ENCODE data around the gene B4GALT5. TPM values are rescaled to one million over a fixed set of nuclear protein-coding genes. Genes with fewer than 3 reads are reported as not detected.

The B4GALT5 gene
- total RNA-seq, 1 experiment from 2014 or later = 63.1 TPM

- intact Hi-C loops (cut with micrococcal nuclease; ENCODE audit: unreplicated experiment) = no loop called here
- DNase-seq = no peak
- H3K4me3 ChIP-seq = no peak overlapping the region
- no peaks in the 10 kb centered on the region for H3K9me2 ChIP-seq (ENCODE audit: insufficient read depth)
- H4K20me1 ChIP-seq (ENCODE audit: insufficient read depth) = no peaks in the 10 kb centered on the region
- peaks cover 27% of the 10 kb centered on the region for H3K4me1 ChIP-seq (replicated peaks; ENCODE audit: insufficient read depth)
- no peaks in the 10 kb centered on the region for H3K79me2 ChIP-seq (ENCODE audit: low read depth)
- no peak overlapping the region for H3K4me2 ChIP-seq
- no peak overlapping the region for H3K27ac ChIP-seq
- no peaks in the 10 kb centered on the region for H3K27me3 ChIP-seq (ENCODE audit: insufficient read depth, low read depth)
- H3K9me3 ChIP-seq (ENCODE audit: insufficient read depth, low read depth) = no peaks in the 10 kb centered on the region
- ChIA-PET CTCF (no interaction called here), POLR2A (ENCODE audit: unreplicated experiment) (no interaction called here)
- no TSS peak for BruUV-seq (replicated peaks)
- TF ChIP-seq CTCF (conservative IDR thresholded peaks at IDR 0.05) (no peak), EZH2 (IDR thresholded peaks at IDR 0.05; ENCODE audit: low read depth) (no peak)
- H3F3A ChIP-seq (ENCODE audit: insufficient read depth, low read depth) = peaks cover 14% of the 10 kb centered on the region; the same call in 1 of the 2 replicates
- no peaks in the 10 kb centered on the region for H3K36me3 ChIP-seq (ENCODE audit: low read depth)
- H2AFZ ChIP-seq = no peak overlapping the region
These were observed 42.6 kb upstream of the B4GALT5 start for GRCh38 chr20:49756241-49756640.

GRCh38 chr20:49754596-49754995, 40.9 kb upstream of the B4GALT5 start:
- intact Hi-C loops (cut with micrococcal nuclease; ENCODE audit: unreplicated experiment) = no loop called here
- no peak overlapping the region; the same call in 1 of the 2 replicates for H2AFZ ChIP-seq
- no peak for TF ChIP-seq EZH2 (IDR thresholded peaks at IDR 0.05; ENCODE audit: low read depth)
- no peak for TF ChIP-seq CTCF (conservative IDR thresholded peaks at IDR 0.05)
- no peaks in the 10 kb centered on the region for H3K27me3 ChIP-seq (ENCODE audit: insufficient read depth, low read depth)
- no peaks in the 10 kb centered on the region for H4K20me1 ChIP-seq (ENCODE audit: insufficient read depth)
- H3F3A ChIP-seq (ENCODE audit: insufficient read depth, low read depth) = peaks cover 18% of the 10 kb centered on the region; the same call in 1 of the 2 replicates
- H3K4me1 ChIP-seq (replicated peaks; ENCODE audit: insufficient read depth) = peaks cover 15% of the 10 kb centered on the region
- no peaks in the 10 kb centered on the region for H3K9me3 ChIP-seq (ENCODE audit: insufficient read depth, low read depth)
- H3K27ac ChIP-seq = no peak overlapping the region
- H3K4me3 ChIP-seq = no peak overlapping the region
- DNase-seq = no peak
- ChIA-PET POLR2A (ENCODE audit: unreplicated experiment) (no interaction called here), CTCF (no interaction called here)
- no peaks in the 10 kb centered on the region for H3K9me2 ChIP-seq (ENCODE audit: insufficient read depth)
- H3K36me3 ChIP-seq (ENCODE audit: low read depth) = no peaks in the 10 kb centered on the region
- H3K4me2 ChIP-seq = no peak overlapping the region
- no peaks in the 10 kb centered on the region for H3K79me2 ChIP-seq (ENCODE audit: low read depth)
- no TSS peak for BruUV-seq (replicated peaks)

GRCh38 chr20:49753133-49753532, 39.5 kb upstream of the B4GALT5 start:
- H3K4me3 ChIP-seq = no peak overlapping the region
- TF ChIP-seq EZH2 (IDR thresholded peaks at IDR 0.05; ENCODE audit: low read depth) (no peak), CTCF (conservative IDR thresholded peaks at IDR 0.05) (no peak)
- no peak for DNase-seq
- H3K36me3 ChIP-seq (ENCODE audit: low read depth) = no peaks in the 10 kb centered on the region
- intact Hi-C loops (cut with micrococcal nuclease; ENCODE audit: unreplicated experiment) = no loop called here
- H3K27ac ChIP-seq = no peak overlapping the region
- peaks cover 18% of the 10 kb centered on the region for H3K4me1 ChIP-seq (replicated peaks; ENCODE audit: insufficient read depth)
- CTCF ChIA-PET = interaction anchor here (0.6 kb wide), 1 partner anchor 65 kb away, joined by 3 read pairs; no protein-coding TSS in a partner anchor
- no peak overlapping the region for H3K4me2 ChIP-seq
- H3F3A ChIP-seq (ENCODE audit: insufficient read depth, low read depth) = peaks cover 21% of the 10 kb centered on the region; the same call in 1 of the 2 replicates
- no peaks in the 10 kb centered on the region for H3K79me2 ChIP-seq (ENCODE audit: low read depth)
- BruUV-seq (replicated peaks) = no TSS peak
- H3K27me3 ChIP-seq (ENCODE audit: insufficient read depth, low read depth) = no peaks in the 10 kb centered on the region
- H3K9me3 ChIP-seq (ENCODE audit: insufficient read depth, low read depth) = no peaks in the 10 kb centered on the region
- no peaks in the 10 kb centered on the region for H3K9me2 ChIP-seq (ENCODE audit: insufficient read depth)
- H2AFZ ChIP-seq = no peak overlapping the region
- no peaks in the 10 kb centered on the region for H4K20me1 ChIP-seq (ENCODE audit: insufficient read depth)
- POLR2A ChIA-PET (ENCODE audit: unreplicated experiment) = interaction anchor here (0.6 kb wide), 1 partner anchor 10 kb away, joined by 3 read pairs; no protein-coding TSS in a partner anchor

Measured in PC-9 (cell line).